Left renal pelvis (tissue), 4 donors: ENCODE results near the gene ZNF134. TPM values are rescaled to one million over a fixed set of nuclear protein-coding genes. Genes with fewer than 3 reads are reported as not detected.

Experiments
- polyA plus RNA-seq, 4 donors: library from polyadenylated mRNA; unstranded; fragments of 120-200 nt; gene quantifications; one replicate each; pipeline ENCODE4 v1.2.1, GENCODE V29; 2013; ENCODE audit not compliant: insufficient read length in 4 of 4

Gene ZNF134
- polyA plus RNA-seq, 4 donors, result 16.0 to 28.1 (median 27.1) TPM

Other genes with a start within 250 kb of the ZNF134 start
- gene ZNF548, start 224.4 kb upstream of the ZNF134 start, polyA plus RNA-seq, result 10 to 100 TPM; 21.8 to 27.6 (median 24.8) TPM
- 10 to 100 TPM; 11.7 to 13.9 (median 12.3) TPM for gene ZNF17, start 203.1 kb upstream of the ZNF134 start, polyA plus RNA-seq
- 10 to 100 TPM in 3 of 4 donors, 1 to 10 TPM in 1; 5.6 to 14.0 (median 12.7) TPM for gene ZNF749, start 178.9 kb upstream of the ZNF134 start, polyA plus RNA-seq
- gene VN1R1, start 157.1 kb upstream of the ZNF134 start, polyA plus RNA-seq, result 1 to 10 TPM; 1.6 to 5.8 (median 3.1) TPM
- gene ZNF772, start 136.7 kb upstream of the ZNF134 start, polyA plus RNA-seq, result 10 to 100 TPM in 3 of 4 donors, 1 to 10 TPM in 1; 9.8 to 23.2 (median 22.3) TPM
- gene ZNF419, start 126.5 kb upstream of the ZNF134 start, polyA plus RNA-seq, result 10 to 100 TPM; 14.2 to 23.6 (median 20.2) TPM
- gene ZNF773, start 114.3 kb upstream of the ZNF134 start, polyA plus RNA-seq, result 10 to 100 TPM; 10.1 to 13.9 (median 11.6) TPM
- 10 to 100 TPM; 10.5 to 15.7 (median 14.1) TPM for gene ZNF549, start 86.9 kb upstream of the ZNF134 start, polyA plus RNA-seq
- gene ZNF550, start 54.4 kb upstream of the ZNF134 start, polyA plus RNA-seq, result 10 to 100 TPM; 15.1 to 22.7 (median 21.1) TPM
- 10 to 100 TPM in 1 of 4 donors, 1 to 10 TPM in 3; 7.3 to 10.1 (median 8.6) TPM for gene ZNF416, start 35.3 kb upstream of the ZNF134 start, polyA plus RNA-seq
- 10 to 100 TPM; 12.9 to 21.4 (median 17.3) TPM for gene ZIK1, start 30.1 kb upstream of the ZNF134 start, polyA plus RNA-seq
- 1 to 10 TPM; 4.4 to 5.4 (median 4.7) TPM for gene ZNF530, start 14.4 kb upstream of the ZNF134 start, polyA plus RNA-seq
- 10 to 100 TPM; 24.7 to 46.4 (median 32.4) TPM for gene ZNF211, start 18.9 kb downstream of the ZNF134 start, polyA plus RNA-seq
- under 1 TPM in 2 of 4 donors, not detected in 2; 0.09 to 0.17 TPM for gene ZSCAN4, start 54.7 kb downstream of the ZNF134 start, polyA plus RNA-seq
- gene ZNF551, start 67.7 kb downstream of the ZNF134 start, polyA plus RNA-seq, result 10 to 100 TPM in 3 of 4 donors, 1 to 10 TPM in 1; 9.3 to 17.4 (median 15.0) TPM
- 10 to 100 TPM; 22.8 to 33.6 (median 31.2) TPM for gene ZNF154, start 95.0 kb downstream of the ZNF134 start, polyA plus RNA-seq
- 10 to 100 TPM in 3 of 4 donors, 1 to 10 TPM in 1; 9.4 to 19.4 (median 19.3) TPM for gene ZNF671, start 113.4 kb downstream of the ZNF134 start, polyA plus RNA-seq
- 10 to 100 TPM; 24.9 to 39.6 (median 36.9) TPM for gene ZNF776, start 132.6 kb downstream of the ZNF134 start, polyA plus RNA-seq
- gene ZNF586, start 155.4 kb downstream of the ZNF134 start, polyA plus RNA-seq, result 10 to 100 TPM; 15.6 to 27.2 (median 22.7) TPM
- gene ZNF552, start 200.7 kb downstream of the ZNF134 start, polyA plus RNA-seq, result 10 to 100 TPM in 3 of 4 donors, 1 to 10 TPM in 1; 6.3 to 27.4 (median 18.0) TPM
- gene ZNF587B, start 216.1 kb downstream of the ZNF134 start, polyA plus RNA-seq, result 10 to 100 TPM in 3 of 4 donors, 1 to 10 TPM in 1; 4.6 to 17.1 (median 15.0) TPM
- 10 to 100 TPM; 19.6 to 41.0 (median 26.1) TPM for gene ZNF587, start 235.6 kb downstream of the ZNF134 start, polyA plus RNA-seq